Osteoblast (primary cell): ENCODE measurements around the gene DYSF. TPM values are rescaled to one million over a fixed set of nuclear protein-coding genes. Genes with fewer than 3 reads are reported as not detected.

Experiments used
- DNase-seq: peaks from one replicate; pipeline ENCODE4 v3.0.0; 2011; ENCODE audit warnings: low spot score, mixed read lengths; ENCODE audit not compliant: insufficient read length; ENCODE audit errors: missing footprints
- H2AFZ ChIP-seq: 2 replicates; pipeline ENCODE4 v1.6.0; 2011; ENCODE audit warnings: mild to moderate bottlenecking, low read length
- H3K27ac ChIP-seq: 2 replicates; pipeline ENCODE4 v1.5.1; 2011; ENCODE audit warnings: mild to moderate bottlenecking, low read depth, low read length, moderate library complexity
- H3K27me3 ChIP-seq: 2 replicates; pipeline ENCODE4 v1.6.0; 2012; ENCODE audit warnings: mild to moderate bottlenecking, control low read depth, inconsistent platforms, low read length, moderate library complexity; ENCODE audit not compliant: insufficient read depth
- H3K36me3 ChIP-seq: 2 replicates; pipeline ENCODE4 v1.5.1; 2011; ENCODE audit warnings: mild to moderate bottlenecking, low read length, control low read depth, moderate library complexity; ENCODE audit not compliant: insufficient read depth
- H3K4me1 ChIP-seq: 2 replicates; pipeline ENCODE4 v1.5.1; 2011; ENCODE audit warnings: mild to moderate bottlenecking, low read length, control low read depth, moderate library complexity; ENCODE audit not compliant: insufficient read depth
- H3K4me2 ChIP-seq: 2 replicates; pipeline ENCODE4 v1.6.0; 2011; ENCODE audit warnings: mild to moderate bottlenecking, low read length; ENCODE audit not compliant: insufficient read depth
- H3K4me3 ChIP-seq: fragments of 200-600 bp; sonication (generic); 3 replicates; pipeline ENCODE4 v1.5.1; 2012; ENCODE audit warnings: mild to moderate bottlenecking, low read length, inconsistent platforms; ENCODE audit not compliant: insufficient read depth
- H3K79me2 ChIP-seq: 2 replicates; pipeline ENCODE4 v1.6.0; 2012; ENCODE audit warnings: mild to moderate bottlenecking, low read length, control low read depth, inconsistent platforms; ENCODE audit not compliant: insufficient read depth
- H3K9me3 ChIP-seq: 2 replicates; pipeline ENCODE4 v1.5.1; 2011; ENCODE audit warnings: low read depth, low read length, control low read depth
- H4K20me1 ChIP-seq: 2 replicates; pipeline ENCODE4 v1.6.0; 2012; ENCODE audit warnings: mild to moderate bottlenecking, low read length, control low read depth; ENCODE audit not compliant: insufficient read depth
- total RNA-seq: library from RNA; depleted of rRNA; stranded (reverse); fragments of >200 nt; gene quantifications from 2 replicates; pipeline ENCODE4 v1.2.3, GENCODE V29; 2012
- TF ChIP-seq, protein P1 (sequence below): IDR thresholded peaks from 2 replicates; pipeline ENCODE4 v1.5.1; 2011; ENCODE audit warnings: mild to moderate bottlenecking, low read depth, low read length, moderate library complexity; ENCODE audit errors: extremely low read depth

DYSF gene
- total RNA-seq, 1 donor, result 4.3 TPM

DNA sequence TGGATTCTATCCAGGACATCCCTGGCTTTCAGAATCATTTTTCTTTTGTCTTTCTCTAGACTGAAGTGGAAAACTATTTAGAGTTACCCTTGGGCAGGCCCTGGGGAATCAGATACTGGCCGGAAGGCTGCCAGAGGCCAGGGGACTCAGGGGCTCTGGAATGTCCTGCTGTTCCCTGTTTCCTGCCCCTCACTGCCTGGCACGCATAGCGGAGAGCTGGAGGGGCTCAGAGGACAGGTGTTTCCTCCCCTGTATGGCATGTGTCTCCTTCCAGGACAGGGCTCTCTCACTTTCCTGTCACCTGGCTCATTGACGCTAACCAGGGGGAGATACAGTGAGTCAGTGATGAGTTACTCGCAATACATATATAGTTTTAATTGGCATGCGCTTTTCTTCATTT lies 38.8 kb downstream of the DYSF start:
- H3K27me3 ChIP-seq, result peaks cover 5% of the 10 kb centered on the region
- H2AFZ ChIP-seq, result no peak overlapping the region
- TF ChIP-seq, protein P1, sequence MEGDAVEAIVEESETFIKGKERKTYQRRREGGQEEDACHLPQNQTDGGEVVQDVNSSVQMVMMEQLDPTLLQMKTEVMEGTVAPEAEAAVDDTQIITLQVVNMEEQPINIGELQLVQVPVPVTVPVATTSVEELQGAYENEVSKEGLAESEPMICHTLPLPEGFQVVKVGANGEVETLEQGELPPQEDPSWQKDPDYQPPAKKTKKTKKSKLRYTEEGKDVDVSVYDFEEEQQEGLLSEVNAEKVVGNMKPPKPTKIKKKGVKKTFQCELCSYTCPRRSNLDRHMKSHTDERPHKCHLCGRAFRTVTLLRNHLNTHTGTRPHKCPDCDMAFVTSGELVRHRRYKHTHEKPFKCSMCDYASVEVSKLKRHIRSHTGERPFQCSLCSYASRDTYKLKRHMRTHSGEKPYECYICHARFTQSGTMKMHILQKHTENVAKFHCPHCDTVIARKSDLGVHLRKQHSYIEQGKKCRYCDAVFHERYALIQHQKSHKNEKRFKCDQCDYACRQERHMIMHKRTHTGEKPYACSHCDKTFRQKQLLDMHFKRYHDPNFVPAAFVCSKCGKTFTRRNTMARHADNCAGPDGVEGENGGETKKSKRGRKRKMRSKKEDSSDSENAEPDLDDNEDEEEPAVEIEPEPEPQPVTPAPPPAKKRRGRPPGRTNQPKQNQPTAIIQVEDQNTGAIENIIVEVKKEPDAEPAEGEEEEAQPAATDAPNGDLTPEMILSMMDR, result no peak
- no peak for DNase-seq
- no peaks in the 10 kb centered on the region for H3K9me3 ChIP-seq
- H3K79me2 ChIP-seq, result no peaks in the 10 kb centered on the region
- H3K4me2 ChIP-seq, result no peak overlapping the region
- H3K27ac ChIP-seq, result no peak overlapping the region
- no peaks in the 10 kb centered on the region for H3K4me1 ChIP-seq
- H3K36me3 ChIP-seq, result no peaks in the 10 kb centered on the region
- no peak overlapping the region for H3K4me3 ChIP-seq
- H4K20me1 ChIP-seq, result no peaks in the 10 kb centered on the region

DNA sequence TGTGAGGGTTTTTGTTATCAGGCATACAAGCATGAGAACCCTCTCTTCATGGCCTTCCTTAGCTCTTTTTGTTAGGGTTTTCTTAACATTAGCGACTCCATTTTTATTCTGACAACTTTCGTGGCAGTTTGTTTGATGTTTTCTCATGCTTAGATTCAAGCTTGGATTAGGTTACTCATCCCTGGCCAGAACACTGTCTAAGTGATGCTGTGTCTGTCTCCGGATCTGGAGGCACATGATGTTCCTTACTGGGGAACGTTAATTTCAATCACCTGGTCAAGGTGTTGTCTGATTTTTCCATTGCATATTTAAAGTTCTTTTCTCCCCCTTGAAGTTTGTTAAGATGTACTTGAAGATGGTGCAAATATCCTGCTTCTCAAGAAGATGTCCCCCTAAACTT lies 40.7 kb downstream of the DYSF start:
- no peak overlapping the region for H3K4me3 ChIP-seq
- no peaks in the 10 kb centered on the region for H4K20me1 ChIP-seq
- H3K27me3 ChIP-seq, result peaks cover 5% of the 10 kb centered on the region
- H3K4me2 ChIP-seq, result no peak overlapping the region
- H3K36me3 ChIP-seq, result no peaks in the 10 kb centered on the region
- DNase-seq, result no peak
- TF ChIP-seq, protein P1, result no peak
- H3K79me2 ChIP-seq, result no peaks in the 10 kb centered on the region
- no peaks in the 10 kb centered on the region for H3K9me3 ChIP-seq
- H2AFZ ChIP-seq, result no peak overlapping the region
- H3K4me1 ChIP-seq, result peaks cover 12% of the 10 kb centered on the region
- H3K27ac ChIP-seq, result no peak overlapping the region

DNA sequence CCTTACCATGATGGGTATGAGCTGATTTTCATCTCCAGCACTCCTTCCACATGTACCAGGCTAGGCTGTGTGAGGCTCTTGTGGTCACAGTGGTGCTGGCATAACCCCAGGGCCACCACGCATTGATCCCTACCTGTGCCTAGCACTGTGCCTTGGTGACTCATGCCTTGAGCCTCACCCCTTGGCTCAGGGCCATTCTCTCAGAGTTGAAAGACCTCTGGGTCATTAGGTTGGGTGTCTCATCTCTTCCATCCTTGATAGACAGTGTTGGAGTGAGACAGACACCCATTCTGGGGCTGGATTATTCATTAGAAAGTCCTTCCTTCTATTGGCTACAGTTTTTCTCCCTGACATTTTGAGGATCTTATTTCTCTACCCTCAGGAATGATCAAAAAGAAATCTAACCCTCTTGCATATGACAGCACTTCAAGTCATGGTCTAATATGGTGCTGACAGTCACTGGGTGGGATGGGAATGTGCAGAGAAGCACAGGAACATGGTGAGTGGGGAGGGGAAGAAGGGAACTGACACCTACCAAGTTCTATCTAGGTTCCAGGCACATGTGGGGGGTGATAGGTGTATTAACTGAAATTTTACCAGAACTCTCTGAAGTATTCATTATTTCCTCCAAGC lies 41.3 kb downstream of the DYSF start:
- no peaks in the 10 kb centered on the region for H3K9me3 ChIP-seq
- no peaks in the 10 kb centered on the region for H3K36me3 ChIP-seq
- H3K27me3 ChIP-seq, result no peaks in the 10 kb centered on the region
- no peak overlapping the region for H3K4me3 ChIP-seq
- H3K27ac ChIP-seq, result no peak overlapping the region
- H3K79me2 ChIP-seq, result no peaks in the 10 kb centered on the region
- no peak overlapping the region for H2AFZ ChIP-seq
- no peak overlapping the region for H3K4me2 ChIP-seq
- H3K4me1 ChIP-seq, result peaks cover 15% of the 10 kb centered on the region
- no peak for DNase-seq
- H4K20me1 ChIP-seq, result no peaks in the 10 kb centered on the region
- TF ChIP-seq, protein P1, result no peak

DNA sequence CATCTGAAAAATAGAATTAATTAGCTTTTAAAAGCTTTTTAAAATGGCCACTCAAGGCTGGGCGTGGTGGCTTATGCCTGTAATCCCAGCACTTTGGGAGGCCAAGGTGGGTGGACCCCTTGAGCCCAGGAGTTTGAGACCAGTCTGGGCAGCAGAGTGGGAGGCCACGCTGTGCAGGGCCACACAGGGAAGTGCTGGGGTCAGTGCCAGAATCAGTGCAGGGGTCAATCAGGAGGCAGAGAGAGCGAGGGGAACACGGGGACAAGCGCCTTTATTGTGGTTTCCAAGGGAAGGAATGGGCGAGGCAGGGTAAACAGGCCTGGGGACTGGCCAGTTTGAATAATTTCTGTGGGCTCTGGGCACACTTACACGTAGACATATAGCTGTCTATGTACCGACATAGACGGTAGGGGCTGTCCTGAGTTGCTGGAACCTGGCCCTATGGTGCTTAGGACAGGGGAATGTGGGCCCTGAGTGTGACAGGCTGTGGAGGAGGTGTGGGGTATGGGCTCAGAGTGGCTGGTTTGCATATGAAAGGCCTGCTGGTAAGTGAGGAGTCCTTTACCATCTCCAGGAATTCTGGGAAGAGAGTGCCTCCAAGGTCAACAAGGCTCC lies 42.9 kb downstream of the DYSF start:
- no peaks in the 10 kb centered on the region for H3K27me3 ChIP-seq
- no peak overlapping the region for H2AFZ ChIP-seq
- no peaks in the 10 kb centered on the region for H3K79me2 ChIP-seq
- no peak for DNase-seq
- peaks cover 15% of the 10 kb centered on the region for H3K4me1 ChIP-seq
- no peak overlapping the region for H3K4me2 ChIP-seq
- H3K36me3 ChIP-seq, result no peaks in the 10 kb centered on the region
- no peaks in the 10 kb centered on the region for H3K9me3 ChIP-seq
- no peak overlapping the region for H3K27ac ChIP-seq
- TF ChIP-seq, protein P1, result no peak
- no peak overlapping the region for H3K4me3 ChIP-seq
- no peaks in the 10 kb centered on the region for H4K20me1 ChIP-seq
